Activated naive CD4-positive, alpha-beta T cell (primary cell): ENCODE results near the gene RPL37A.

Experiments
- DNase-seq, 4 experiments: peaks; one replicate each; lab custom pipeline; 2025; lab: John Stamatoyannopoulos, UW

Gene RPL37A

DNA sequence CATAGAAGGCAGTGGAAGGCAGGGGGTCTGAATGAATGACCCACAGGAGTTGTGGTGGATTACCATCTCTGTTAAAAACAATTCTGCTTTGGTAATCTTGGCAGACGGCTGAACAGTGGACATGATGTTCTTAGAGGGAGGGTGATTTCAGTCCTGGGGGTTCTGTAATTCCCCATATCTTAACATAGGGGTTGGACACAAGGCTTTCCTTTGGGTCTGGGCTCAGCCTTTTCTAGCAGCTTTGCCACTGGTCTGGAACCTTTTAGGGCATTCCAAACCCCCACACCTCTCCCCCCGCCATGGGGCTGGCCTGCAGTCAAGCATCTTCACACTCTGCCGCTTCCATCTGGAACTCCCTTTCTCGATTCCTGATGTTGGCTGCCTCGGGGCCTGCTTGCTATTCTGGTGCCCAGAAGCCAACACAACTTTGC lies 50.3 kb downstream of the RPL37A start:
- no peak for DNase-seq

DNA sequence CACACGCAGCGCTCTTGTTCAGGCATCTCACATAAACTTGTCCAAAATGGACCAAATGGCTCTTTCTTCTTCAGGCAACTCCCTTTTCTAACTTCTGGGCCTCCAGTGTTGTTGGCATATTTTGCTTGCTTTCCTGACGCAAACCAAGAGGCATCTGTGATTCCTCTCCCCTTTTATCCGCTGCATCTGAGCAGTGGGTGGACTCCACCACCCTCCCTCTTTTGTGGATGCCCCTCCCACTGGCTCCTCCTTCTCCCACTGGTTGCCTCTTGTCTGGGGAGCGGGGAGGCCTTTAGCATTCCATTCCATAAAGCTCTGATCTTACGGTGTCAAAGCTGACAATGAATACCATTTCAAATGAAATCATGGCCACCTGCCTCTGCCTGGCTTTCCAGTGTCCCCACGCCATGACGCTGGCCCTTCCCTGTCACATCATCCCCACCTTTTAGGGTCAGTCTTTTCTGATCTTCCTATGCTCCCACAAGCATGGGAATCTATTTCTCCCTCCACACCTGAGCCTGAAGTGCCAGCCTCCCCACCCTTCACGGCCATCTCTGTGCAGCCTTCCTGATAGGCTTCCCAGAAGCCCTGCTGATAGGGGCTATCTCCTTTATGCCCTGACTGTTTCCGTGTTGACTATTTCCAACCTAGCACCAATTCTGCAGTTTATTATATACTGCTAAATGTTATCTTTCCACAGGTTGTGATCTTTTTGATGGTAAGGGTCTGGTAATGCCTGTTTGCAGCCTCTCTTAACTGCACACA lies 51.5 kb downstream of the RPL37A start:
- no peak for DNase-seq

DNA sequence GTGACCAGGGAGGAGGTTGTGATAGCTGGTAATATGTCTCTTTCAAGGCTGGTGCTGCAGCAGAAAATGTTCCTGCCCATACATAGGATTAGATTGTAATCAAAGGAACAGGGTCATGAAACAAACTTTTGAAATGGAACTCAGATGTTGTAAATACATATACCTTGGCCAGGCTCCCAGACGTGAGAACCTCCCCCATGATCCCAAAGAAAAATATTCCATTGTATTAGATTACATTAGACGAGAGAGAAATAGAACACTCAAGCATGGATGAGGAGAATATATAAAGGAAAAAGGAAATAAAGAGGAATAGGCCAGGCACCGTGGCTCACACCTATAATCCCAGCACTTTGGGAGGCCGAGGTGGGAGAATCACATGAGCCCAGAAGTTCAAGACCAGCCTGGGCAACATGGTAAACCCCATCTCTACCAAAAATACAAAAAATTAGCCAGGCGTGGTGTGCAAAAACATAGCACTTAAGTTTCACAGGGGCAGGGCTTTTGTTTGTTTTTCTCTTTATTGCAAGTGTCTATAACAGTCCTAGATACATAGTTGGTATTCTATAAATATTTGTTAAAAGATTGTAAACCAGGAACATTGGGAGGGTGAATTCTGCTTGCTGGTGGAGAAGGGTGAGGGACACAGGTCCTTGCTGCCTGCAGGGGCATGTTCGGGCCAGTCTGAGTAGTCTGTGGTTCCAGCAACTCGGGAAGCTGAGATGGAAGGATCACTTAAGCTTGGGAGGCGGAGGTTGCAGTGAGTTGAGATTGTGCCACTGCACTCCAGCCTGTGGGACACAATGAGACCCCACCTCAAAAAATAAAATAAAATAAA lies 52.8 kb downstream of the RPL37A start:
- DNase-seq: no peak

DNA sequence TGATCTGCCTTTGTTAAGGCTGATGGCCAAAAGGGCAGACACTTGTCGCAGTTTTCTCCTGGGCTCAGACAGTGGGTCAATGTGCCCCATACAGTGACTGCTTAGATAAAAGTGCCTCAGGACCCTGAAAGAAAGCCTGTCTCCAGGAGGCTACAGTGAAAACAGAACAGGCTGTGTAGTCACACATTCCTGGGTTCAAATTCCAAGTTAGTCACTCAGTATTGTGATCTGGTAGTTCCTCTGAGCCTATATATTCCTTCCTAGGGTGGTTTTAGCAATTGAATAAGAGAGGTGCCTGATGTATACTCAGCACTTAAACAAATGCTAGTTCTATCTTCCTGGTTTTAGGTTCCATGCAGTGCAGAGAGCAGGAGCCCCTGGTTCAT lies 54.4 kb downstream of the RPL37A start:
- DNase-seq: no peak
